Measurements from ENCODE around the gene SEC24D. TPM values are rescaled to one million over a fixed set of nuclear protein-coding genes. Genes with fewer than 3 reads are reported as not detected.

The SEC24D gene
- total RNA-seq, 6 donors from 2014 or later: 33.5 to 86.7 (median 50.3) TPM

- ATAC-seq (ENCODE audit: low FRiP score in 2 of 2) (peak in 1 of 2 donors; percentile 66), DNase-seq (no peak)
- TF ChIP-seq POLR2A (IDR thresholded peaks at IDR 0.05) (no peak), POLR2AphosphoS5 (IDR thresholded peaks at IDR 0.05) (no peak), EP300 (IDR thresholded peaks at IDR 0.05) (no peak)
- TF ChIP-seq, protein P1, sequence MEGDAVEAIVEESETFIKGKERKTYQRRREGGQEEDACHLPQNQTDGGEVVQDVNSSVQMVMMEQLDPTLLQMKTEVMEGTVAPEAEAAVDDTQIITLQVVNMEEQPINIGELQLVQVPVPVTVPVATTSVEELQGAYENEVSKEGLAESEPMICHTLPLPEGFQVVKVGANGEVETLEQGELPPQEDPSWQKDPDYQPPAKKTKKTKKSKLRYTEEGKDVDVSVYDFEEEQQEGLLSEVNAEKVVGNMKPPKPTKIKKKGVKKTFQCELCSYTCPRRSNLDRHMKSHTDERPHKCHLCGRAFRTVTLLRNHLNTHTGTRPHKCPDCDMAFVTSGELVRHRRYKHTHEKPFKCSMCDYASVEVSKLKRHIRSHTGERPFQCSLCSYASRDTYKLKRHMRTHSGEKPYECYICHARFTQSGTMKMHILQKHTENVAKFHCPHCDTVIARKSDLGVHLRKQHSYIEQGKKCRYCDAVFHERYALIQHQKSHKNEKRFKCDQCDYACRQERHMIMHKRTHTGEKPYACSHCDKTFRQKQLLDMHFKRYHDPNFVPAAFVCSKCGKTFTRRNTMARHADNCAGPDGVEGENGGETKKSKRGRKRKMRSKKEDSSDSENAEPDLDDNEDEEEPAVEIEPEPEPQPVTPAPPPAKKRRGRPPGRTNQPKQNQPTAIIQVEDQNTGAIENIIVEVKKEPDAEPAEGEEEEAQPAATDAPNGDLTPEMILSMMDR (IDR thresholded peaks at IDR 0.05): no peak
- no peak overlapping the region for H3K27ac ChIP-seq
- H3K36me3 ChIP-seq: peaks cover 5 to 96% (median 34%) of the 10 kb centered on the region in 4 donors
- no peaks in the 10 kb centered on the region for H3K4me1 ChIP-seq
- no peak overlapping the region for H3K4me3 ChIP-seq
- H3K27me3 ChIP-seq: no peaks in the 10 kb centered on the region
- H3K9me3 ChIP-seq: no peaks in the 10 kb centered on the region
- WGBS, 2 donors: 78 to 90% methylated on average over 3 of the region's 3 CpGs
Observed at GRCh38 chr4:118732591-118733330, 103.2 kb downstream of the SEC24D start.

DNA sequence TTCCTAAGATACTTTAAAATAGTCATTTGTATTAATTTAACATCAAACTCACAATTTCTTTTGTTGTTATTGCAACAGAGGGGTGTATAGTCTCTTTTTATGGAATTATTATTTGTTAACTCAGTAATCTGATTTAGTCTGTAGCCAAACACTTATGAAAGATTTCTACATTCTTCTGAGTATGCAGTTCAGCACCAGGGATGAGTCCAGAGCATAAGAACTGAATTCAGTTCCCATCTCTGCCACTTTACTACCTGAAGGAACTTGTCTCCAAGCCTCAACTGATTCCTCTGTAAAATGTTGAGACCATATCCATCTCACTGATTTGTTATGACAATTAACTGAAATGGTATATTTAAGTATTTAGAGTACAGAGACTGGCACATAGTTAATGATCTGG is 105.2 kb downstream of the SEC24D start:
- H3K4me3 ChIP-seq: no peak overlapping the region
- ATAC-seq (ENCODE audit: low FRiP score in 2 of 2) (no peak), DNase-seq (no peak)
- no peak overlapping the region for H3K27ac ChIP-seq
- H3K36me3 ChIP-seq: peaks cover 11 to 96% (median 40%) of the 10 kb centered on the region in 4 donors
- TF ChIP-seq, protein P1 (IDR thresholded peaks at IDR 0.05): no peak
- TF ChIP-seq POLR2AphosphoS5 (IDR thresholded peaks at IDR 0.05): no peak
- TF ChIP-seq POLR2A (IDR thresholded peaks at IDR 0.05): no peak
- H3K9me3 ChIP-seq: no peaks in the 10 kb centered on the region
- H3K27me3 ChIP-seq: no peaks in the 10 kb centered on the region
- no peaks in the 10 kb centered on the region for H3K4me1 ChIP-seq

DNA sequence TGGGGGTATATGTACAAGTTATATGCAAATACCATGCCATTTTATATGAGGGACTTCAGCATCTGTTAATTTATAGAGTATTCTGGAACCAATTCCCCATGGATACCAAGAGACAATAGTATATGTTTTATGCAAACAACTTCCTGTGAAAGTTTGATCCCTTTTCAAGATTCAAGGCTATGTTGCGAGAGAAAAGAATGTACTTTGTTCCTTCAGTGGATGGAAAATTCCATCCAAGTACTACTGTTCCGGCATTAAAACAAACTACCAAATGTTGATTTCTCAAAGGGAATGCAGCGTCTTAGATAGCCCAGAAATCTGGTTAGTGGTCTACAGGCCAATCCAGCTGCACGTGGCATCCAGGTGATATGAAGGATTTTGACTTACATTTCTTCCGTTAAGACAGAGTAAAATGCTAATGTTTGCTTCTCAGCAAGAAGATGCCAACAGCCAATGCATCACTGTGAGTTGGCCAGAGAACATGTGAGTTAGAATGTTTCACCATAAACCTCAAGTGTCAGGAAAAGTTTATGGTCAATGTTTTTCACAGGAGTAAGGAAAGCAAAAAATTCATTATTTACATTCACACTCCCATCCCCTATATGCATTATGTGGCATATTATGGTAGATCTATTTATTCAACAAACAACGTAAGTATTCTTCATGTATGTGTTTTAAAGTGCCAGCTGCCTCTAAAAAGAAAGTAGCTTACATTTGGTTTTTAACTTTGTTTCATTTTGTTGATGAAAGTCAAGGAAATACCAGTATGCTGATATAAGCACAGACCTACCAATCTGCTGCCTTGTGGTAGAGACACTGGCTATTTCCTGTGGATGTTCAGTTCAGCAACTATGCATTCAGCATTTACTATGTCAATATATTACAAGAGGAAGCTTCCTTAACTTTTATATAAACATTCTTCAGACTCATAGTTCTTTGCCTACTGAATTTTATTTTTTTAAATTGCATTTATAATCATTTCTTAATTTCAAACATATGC is 106.3 kb downstream of the SEC24D start:
- ATAC-seq (ENCODE audit: low FRiP score in 2 of 2): no peak
- Histone ChIP-seq H3K4me1 (no peaks in the 10 kb centered on the region), H3K36me3 (peaks cover 11 to 95% (median 46%) of the 10 kb centered on the region in 4 donors), H3K27me3 (no peaks in the 10 kb centered on the region), H3K27ac (no peak overlapping the region), H3K9me3 (no peaks in the 10 kb centered on the region), H3K4me3 (no peak overlapping the region)
- TF ChIP-seq EP300 (IDR thresholded peaks at IDR 0.05): no peak
- DNase-seq: no peak
- WGBS, 2 donors: 85 to 86% methylated on average over 6 of the region's 6 CpGs

DNA sequence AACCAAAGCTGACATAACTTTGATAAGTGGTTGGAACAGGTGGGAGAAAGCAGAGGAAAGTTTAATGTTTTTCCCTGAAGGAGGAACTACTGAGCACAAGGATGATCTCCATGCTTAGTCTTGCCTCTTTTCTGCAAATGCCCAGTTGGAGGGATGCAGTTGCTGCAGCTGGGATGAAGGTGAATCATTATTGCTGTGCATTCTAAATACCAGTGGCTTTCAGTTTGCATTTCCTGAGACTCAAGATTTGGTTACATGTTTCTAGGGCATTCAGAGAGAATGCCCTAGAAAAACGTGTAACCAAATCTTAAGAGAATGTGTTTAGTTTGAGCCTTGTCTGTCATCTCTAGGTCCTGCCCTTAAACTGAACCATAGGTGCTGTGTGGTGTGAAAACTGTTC is 108.6 kb downstream of the SEC24D start:
- 57 to 62% methylated on average over 1 of the region's 1 CpG for WGBS, 2 donors
- Histone ChIP-seq H3K4me1 (no peaks in the 10 kb centered on the region), H3K4me3 (no peak overlapping the region), H3K9me3 (no peaks in the 10 kb centered on the region), H3K36me3 (peaks cover 11 to 91% (median 44%) of the 10 kb centered on the region in 4 donors), H3K27me3 (no peaks in the 10 kb centered on the region), H3K27ac (no peak overlapping the region)
- DNase-seq (no peak), ATAC-seq (ENCODE audit: low FRiP score in 2 of 2) (no peak)
- TF ChIP-seq POLR2A (IDR thresholded peaks at IDR 0.05) (no peak), POLR2AphosphoS5 (IDR thresholded peaks at IDR 0.05) (no peak), EP300 (IDR thresholded peaks at IDR 0.05) (no peak)
- TF ChIP-seq, protein P1 (IDR thresholded peaks at IDR 0.05): no peak

GRCh38 chr4:118723369-118723768 is 112.6 kb downstream of the SEC24D start:
- 79 to 83% methylated on average over 3 of the region's 3 CpGs for WGBS, 2 donors
- Histone ChIP-seq H3K36me3 (peaks cover 7 to 69% (median 45%) of the 10 kb centered on the region in 4 donors), H3K9me3 (no peaks in the 10 kb centered on the region), H3K4me1 (no peaks in the 10 kb centered on the region), H3K27me3 (no peaks in the 10 kb centered on the region), H3K27ac (no peak overlapping the region), H3K4me3 (no peak overlapping the region)
- no peak for ATAC-seq (ENCODE audit: low FRiP score in 2 of 2)
- no peak for DNase-seq
- TF ChIP-seq, protein P1 (IDR thresholded peaks at IDR 0.05): no peak
